Progenitor cell of endocrine pancreas (in vitro differentiated cells): ENCODE measurements around the gene H3-3A. TPM values are rescaled to one million over a fixed set of nuclear protein-coding genes. Genes with fewer than 3 reads are reported as not detected.

Experiments
- DNase-seq: peaks from one replicate; pipeline ENCODE4 v3.0.0; 2021; ENCODE audit warnings: low spot score; ENCODE audit not compliant: unreplicated experiment
- H3K27ac Mint-ChIP-seq: 2 replicates; pipeline ENCODE4 v1.8.0; 2021; ENCODE audit warnings: mild to moderate bottlenecking, moderate library complexity, mixed read lengths
- H3K27me3 Mint-ChIP-seq: 2 replicates; pipeline ENCODE4 v1.8.0; 2021; ENCODE audit warnings: mixed read lengths
- H3K36me3 Mint-ChIP-seq: 2 replicates; pipeline ENCODE4 v1.8.0; 2022; ENCODE audit warnings: mixed read lengths; ENCODE audit not compliant: insufficient read depth
- H3K4me1 Mint-ChIP-seq: 2 replicates; pipeline ENCODE4 v1.8.0; 2021; ENCODE audit warnings: low read depth, mixed read lengths
- H3K4me3 Mint-ChIP-seq: 2 replicates; pipeline ENCODE4 v1.8.0; 2021; ENCODE audit warnings: low read depth, mild to moderate bottlenecking, moderate library complexity, mixed read lengths
- H3K9me3 Mint-ChIP-seq: 2 replicates; pipeline ENCODE4 v1.8.0; 2021; ENCODE audit warnings: low read depth, mixed read lengths
- CTCF ChIP-seq: fragments of 200-600 bp; sonication (generic); IDR thresholded peaks from one replicate; pipeline ENCODE4 v1.5.0; 2021; ENCODE audit warnings: antibody characterized with exemption, mild to moderate bottlenecking; ENCODE audit not compliant: unreplicated experiment
- total RNA-seq: library from RNA; stranded (reverse); gene quantifications from 2 replicates; pipeline ENCODE4 v1.2.1, GENCODE V29; 2021

Gene H3-3A
- total RNA-seq, 1 donor from 2014 or later: 1,313 TPM

- DNase-seq: no peak
- no peak for TF ChIP-seq CTCF
- H3K27ac Mint-ChIP-seq: no peak overlapping the region
- H3K4me3 Mint-ChIP-seq: no peak overlapping the region
- peaks cover 7% of the 10 kb centered on the region for H3K27me3 Mint-ChIP-seq
- H3K36me3 Mint-ChIP-seq: no peaks in the 10 kb centered on the region
- no peaks in the 10 kb centered on the region for H3K9me3 Mint-ChIP-seq
- peaks cover 6% of the 10 kb centered on the region for H3K4me1 Mint-ChIP-seq
These were observed 56.7 kb downstream of the H3-3A start for GRCh38 chr1:226119169-226119568.

- H3K36me3 Mint-ChIP-seq: no peaks in the 10 kb centered on the region
- H3K27ac Mint-ChIP-seq: no peak overlapping the region
- DNase-seq: no peak
- peak overlapping the region; percentile 66 for H3K4me3 Mint-ChIP-seq
- TF ChIP-seq CTCF: no peak
- H3K4me1 Mint-ChIP-seq: peaks cover 12% of the 10 kb centered on the region
- no peaks in the 10 kb centered on the region for H3K9me3 Mint-ChIP-seq
- peaks cover 7% of the 10 kb centered on the region for H3K27me3 Mint-ChIP-seq
These were observed 57.9 kb downstream of the H3-3A start for GRCh38 chr1:226120398-226120797.

GRCh38 chr1:226121049-226121586 lies 58.6 kb downstream of the H3-3A start:
- Mint-ChIP-seq H3K36me3 (no peaks in the 10 kb centered on the region), H3K27me3 (peaks cover 7% of the 10 kb centered on the region), H3K4me3 (peak overlapping the region; percentile 66), H3K27ac (peak overlapping the region; percentile 90), H3K4me1 (peaks cover 13% of the 10 kb centered on the region), H3K9me3 (no peaks in the 10 kb centered on the region)
- no peak for DNase-seq
- no peak for TF ChIP-seq CTCF

Other genes with a start within 250 kb of the H3-3A start
- 236 and 246 TPM in 2 replicates for gene TMEM63A, start 180.3 kb upstream of the H3-3A start, total RNA-seq
- gene LEFTY1, start 173.6 kb upstream of the H3-3A start, total RNA-seq: 22.9 and 26.0 TPM in 2 replicates
- gene PYCR2, start 138.5 kb upstream of the H3-3A start, total RNA-seq: 54.5 and 54.8 TPM in 2 replicates
- 0.22 and 0.51 TPM in 2 replicates for gene LEFTY2, start 121.5 kb upstream of the H3-3A start, total RNA-seq
- 15.0 and 15.1 TPM in 2 replicates for gene SDE2, start 63.4 kb upstream of the H3-3A start, total RNA-seq
- gene ACBD3, start 124.0 kb downstream of the H3-3A start, total RNA-seq: 29.3 and 31.6 TPM in 2 replicates
- gene MIXL1, start 160.9 kb downstream of the H3-3A start, total RNA-seq: 1.5 and 1.7 TPM in 2 replicates
- gene LIN9, start 246.4 kb downstream of the H3-3A start, total RNA-seq: 8.2 and 8.6 TPM in 2 replicates